ENCODE measurements around the gene TNNI2. TPM values are rescaled to one million over a fixed set of nuclear protein-coding genes. Genes with fewer than 3 reads are reported as not detected.

TNNI2 gene
- total and polyA plus RNA-seq, 2 donors (not counting 1 experiment from before 2014, with no cell fraction given), result 2.9 to 12.9 TPM

GRCh38 chr11:1834062-1834610 lies 4.6 kb upstream of the TNNI2 start:
- Histone ChIP-seq H3K27me3 (replicated peaks in 1 of 4; ENCODE audit: control extremely low read depth in 1 of 4, control insufficient read depth in 3 of 4, insufficient read depth in 4 of 4, low read length in 3 of 4) (peaks cover 0 to 28% (median 5%) of the 10 kb centered on the region in 4 experiments), H3K4me2 (replicated peaks; ENCODE audit: low read depth, low read length, poor library complexity, severe bottlenecking) (no peak overlapping the region), H3K4me1 (ENCODE audit: control insufficient read depth in 2 of 2, insufficient read depth in 2 of 2, low read length in 2 of 2) (peaks cover 21 to 27% of the 10 kb centered on the region in 2 donors), H4K20me1 (ENCODE audit: control insufficient read depth, insufficient read depth, low read length, poor library complexity, severe bottlenecking) (no peaks in the 10 kb centered on the region), H3K27ac (ENCODE audit: low read length in 2 of 2) (no peak overlapping the region), H3K9me3 (ENCODE audit: control extremely low read depth in 1 of 3, control insufficient read depth in 2 of 3, insufficient read depth in 1 of 3, low read length in 2 of 3) (no peaks in the 10 kb centered on the region), H3K4me3 (ENCODE audit: control extremely low read depth in 1 of 5, extremely low read depth in 1 of 5, insufficient read depth in 1 of 5, low read depth in 2 of 5, low read length in 4 of 5) (no peak overlapping the region), H3K9ac (ENCODE audit: low read length) (no peak overlapping the region), H3K79me2 (ENCODE audit: control insufficient read depth, insufficient read depth, low read length) (peaks cover 19% of the 10 kb centered on the region), H3K36me3 (replicated peaks in 1 of 2; ENCODE audit: control extremely low read depth in 1 of 2, control insufficient read depth in 1 of 2, extremely low read depth in 1 of 2, insufficient read depth in 2 of 2, low read length in 1 of 2) (no peaks in the 10 kb centered on the region), H2AFZ (ENCODE audit: insufficient read depth, low read depth, low read length, poor library complexity, severe bottlenecking) (no peak overlapping the region)
- Mint-ChIP-seq H3K4me1 (peaks cover 9% of the 10 kb centered on the region), H3K27ac (no peak overlapping the region), H3K27me3 (peaks cover 4% of the 10 kb centered on the region), H3K4me3 (no peak overlapping the region), H3K9me3 (ENCODE audit: insufficient read depth) (no peaks in the 10 kb centered on the region)
- WGBS (ENCODE audit: insufficient coverage), result 93% methylated on average over 10 of the region's 14 CpGs
- intact Hi-C loops (cut with micrococcal nuclease), result no loop called here
- DNase-seq (peak; percentile 12), ATAC-seq (ENCODE audit: low read depth) (no peak)
- CTCF ChIA-PET, result interaction anchor here (0.9 to 10.0 kb wide), 15 partner anchors 9 to 318 kb away, joined by 3 to 394 read pairs (median 10); partner anchors contain the start of genes MRPL23 and TNNT3
- POLR2A ChIA-PET, result interaction anchor here (0.7 kb wide), 1 partner anchor 126 kb away, joined by 5 read pairs; no protein-coding TSS in a partner anchor
- TF ChIP-seq CTCF (IDR thresholded peaks at IDR 0.05) (no peak), EZH2 (IDR thresholded peaks at IDR 0.05; ENCODE audit: borderline replicate concordance, insufficient read depth, low read depth, low read length, poor library complexity, severe bottlenecking) (no peak)
